ENCODE measurements around the gene ASL. TPM values are rescaled to one million over a fixed set of nuclear protein-coding genes. Genes with fewer than 3 reads are reported as not detected.

Gene ASL
- total and polyA plus RNA-seq, 4 donors = 24.9 to 85.1 (median 58.4) TPM

DNA sequence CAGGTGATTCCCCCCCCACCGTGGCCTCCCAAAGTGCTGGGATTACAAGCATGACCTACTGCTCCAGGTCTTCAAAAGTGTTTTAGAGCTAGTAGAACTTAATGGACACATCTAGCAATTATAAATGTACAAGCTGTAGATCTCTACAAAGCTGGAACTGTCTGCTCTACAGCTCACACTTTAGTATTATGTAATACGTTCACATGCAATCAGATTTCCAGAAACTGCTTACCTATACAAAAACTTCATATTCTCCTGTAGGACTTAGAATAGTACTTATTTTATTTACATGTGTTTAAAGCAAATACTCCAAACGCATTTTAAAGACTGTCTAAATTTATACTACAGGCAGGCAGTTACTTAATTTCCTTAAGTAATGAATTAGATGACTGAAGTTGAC is 39.2 kb upstream of the ASL start:
- Histone ChIP-seq H3K27me3 (ENCODE audit: control insufficient read depth in 3 of 3, insufficient read depth in 3 of 3, low read length in 2 of 3) (no peaks in the 10 kb centered on the region), H3K9ac (ENCODE audit: insufficient read depth in 1 of 2, low read length in 2 of 2) (no peak overlapping the region), H3K27ac (ENCODE audit: low read depth in 1 of 2, low read length in 1 of 2) (no peak overlapping the region), H3K4me3 (no peak overlapping the region), H3K36me3 (ENCODE audit: control insufficient read depth in 4 of 4, insufficient read depth in 4 of 4, low read length in 4 of 4) (no peaks in the 10 kb centered on the region), H3K4me1 (ENCODE audit: control insufficient read depth in 5 of 5, insufficient read depth in 5 of 5, low read length in 5 of 5) (peaks cover 0 to 18% (median 9%) of the 10 kb centered on the region in 5 donors), H3K9me3 (ENCODE audit: control insufficient read depth in 4 of 4, insufficient read depth in 3 of 4, low read length in 3 of 4) (no peaks in the 10 kb centered on the region)
- WGBS, 2 donors = 54 to 63% methylated on average over 3 of the region's 3 CpGs
- ATAC-seq (ENCODE audit: insufficient read depth, low FRiP score) (no peak), DNase-seq (peak in 1 of 3 donors; percentile 32)
- TF ChIP-seq, protein P1, sequence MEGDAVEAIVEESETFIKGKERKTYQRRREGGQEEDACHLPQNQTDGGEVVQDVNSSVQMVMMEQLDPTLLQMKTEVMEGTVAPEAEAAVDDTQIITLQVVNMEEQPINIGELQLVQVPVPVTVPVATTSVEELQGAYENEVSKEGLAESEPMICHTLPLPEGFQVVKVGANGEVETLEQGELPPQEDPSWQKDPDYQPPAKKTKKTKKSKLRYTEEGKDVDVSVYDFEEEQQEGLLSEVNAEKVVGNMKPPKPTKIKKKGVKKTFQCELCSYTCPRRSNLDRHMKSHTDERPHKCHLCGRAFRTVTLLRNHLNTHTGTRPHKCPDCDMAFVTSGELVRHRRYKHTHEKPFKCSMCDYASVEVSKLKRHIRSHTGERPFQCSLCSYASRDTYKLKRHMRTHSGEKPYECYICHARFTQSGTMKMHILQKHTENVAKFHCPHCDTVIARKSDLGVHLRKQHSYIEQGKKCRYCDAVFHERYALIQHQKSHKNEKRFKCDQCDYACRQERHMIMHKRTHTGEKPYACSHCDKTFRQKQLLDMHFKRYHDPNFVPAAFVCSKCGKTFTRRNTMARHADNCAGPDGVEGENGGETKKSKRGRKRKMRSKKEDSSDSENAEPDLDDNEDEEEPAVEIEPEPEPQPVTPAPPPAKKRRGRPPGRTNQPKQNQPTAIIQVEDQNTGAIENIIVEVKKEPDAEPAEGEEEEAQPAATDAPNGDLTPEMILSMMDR (IDR thresholded peaks at IDR 0.05; ENCODE audit: control extremely low read depth, extremely low read depth) = no peak

DNA sequence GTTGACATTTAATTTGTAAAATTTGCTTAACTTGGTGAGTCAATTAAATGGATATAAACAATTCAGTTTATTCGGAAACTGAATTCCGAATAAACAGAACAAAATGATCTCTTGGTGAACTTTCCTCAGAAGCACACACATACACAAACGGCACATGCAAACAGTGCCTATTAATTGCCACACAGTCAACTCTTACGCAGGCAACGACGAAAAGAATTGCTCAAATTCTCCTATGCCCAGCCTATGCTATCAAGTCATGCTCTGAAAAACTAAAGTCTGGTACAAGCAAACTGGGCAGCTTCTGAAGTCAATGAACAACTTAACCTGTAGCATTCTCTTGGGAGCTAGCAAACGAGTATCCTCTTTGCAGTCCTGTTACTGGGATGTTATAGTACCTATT is 38.8 kb upstream of the ASL start:
- H3K27ac ChIP-seq (ENCODE audit: low read depth in 1 of 2, low read length in 1 of 2) = peak overlapping the region in 1 of 2 donors; percentile 39
- 55 to 59% methylated on average over 7 of the region's 7 CpGs for WGBS, 2 donors
- no peak for DNase-seq
- TF ChIP-seq, protein P1 (IDR thresholded peaks at IDR 0.05; ENCODE audit: control extremely low read depth, extremely low read depth) = no peak
- ATAC-seq (ENCODE audit: insufficient read depth, low FRiP score) = no peak
- no peaks in the 10 kb centered on the region for H3K27me3 ChIP-seq (ENCODE audit: control insufficient read depth in 3 of 3, insufficient read depth in 3 of 3, low read length in 2 of 3)
- no peak overlapping the region for H3K9ac ChIP-seq (ENCODE audit: insufficient read depth in 1 of 2, low read length in 2 of 2)
- H3K36me3 ChIP-seq (ENCODE audit: control insufficient read depth in 4 of 4, insufficient read depth in 4 of 4, low read length in 4 of 4) = no peaks in the 10 kb centered on the region
- peaks cover 0 to 18% (median 9%) of the 10 kb centered on the region in 5 donors for H3K4me1 ChIP-seq (ENCODE audit: control insufficient read depth in 5 of 5, insufficient read depth in 5 of 5, low read length in 5 of 5)
- H3K4me3 ChIP-seq = no peak overlapping the region
- H3K9me3 ChIP-seq (ENCODE audit: control insufficient read depth in 4 of 4, insufficient read depth in 3 of 4, low read length in 3 of 4) = no peaks in the 10 kb centered on the region

DNA sequence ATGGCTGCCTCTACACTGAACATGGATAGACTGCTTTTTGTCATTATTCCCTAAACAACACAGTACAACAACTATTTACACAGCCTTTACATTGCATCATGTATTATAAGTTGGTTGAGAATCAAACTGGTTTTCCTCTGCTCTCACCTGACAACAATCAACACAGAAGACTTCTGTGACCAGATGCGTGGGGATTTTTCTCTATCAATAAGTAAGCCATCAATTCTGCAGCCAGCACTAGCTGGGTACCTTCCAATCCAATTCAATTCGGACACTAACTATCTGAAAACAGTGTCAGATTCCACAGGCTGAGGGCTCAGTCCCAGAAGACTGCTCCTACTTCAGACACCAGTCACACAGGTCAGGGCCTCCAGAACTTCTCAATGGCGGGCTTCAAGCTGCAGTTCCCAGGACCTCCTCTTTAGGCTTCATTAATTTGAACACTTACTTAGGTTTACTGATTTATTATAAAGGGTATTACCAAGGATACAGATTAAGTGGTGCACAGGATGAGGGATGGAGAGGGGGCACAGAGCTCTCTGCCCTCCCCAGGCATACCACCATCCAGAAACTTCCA is 36.4 kb upstream of the ASL start:
- Histone ChIP-seq H3K4me3 (no peak overlapping the region), H3K27ac (ENCODE audit: low read depth in 1 of 2, low read length in 1 of 2) (no peak overlapping the region), H3K27me3 (ENCODE audit: control insufficient read depth in 3 of 3, insufficient read depth in 3 of 3, low read length in 2 of 3) (no peaks in the 10 kb centered on the region), H3K36me3 (ENCODE audit: control insufficient read depth in 4 of 4, insufficient read depth in 4 of 4, low read length in 4 of 4) (no peaks in the 10 kb centered on the region), H3K9me3 (ENCODE audit: control insufficient read depth in 4 of 4, insufficient read depth in 3 of 4, low read length in 3 of 4) (no peaks in the 10 kb centered on the region), H3K9ac (ENCODE audit: insufficient read depth in 1 of 2, low read length in 2 of 2) (no peak overlapping the region), H3K4me1 (ENCODE audit: control insufficient read depth in 5 of 5, insufficient read depth in 5 of 5, low read length in 5 of 5) (peaks cover 0 to 23% (median 9%) of the 10 kb centered on the region in 5 donors)
- DNase-seq = no peak
- TF ChIP-seq, protein P1 (IDR thresholded peaks at IDR 0.05; ENCODE audit: control extremely low read depth, extremely low read depth) = no peak
- WGBS, 2 donors = 90 to 93% methylated on average over 3 of the region's 3 CpGs
- ATAC-seq (ENCODE audit: insufficient read depth, low FRiP score) = no peak

All from lung (tissue), 12 donors.